Spleen (tissue), 11 donors: ENCODE data around the gene SGCA. TPM values are rescaled to one million over a fixed set of nuclear protein-coding genes. Genes with fewer than 3 reads are reported as not detected.

Experiments used
- DNase-seq: peaks from one replicate; pipeline ENCODE4 v3.0.0-alpha.2; 2020
- H3K27ac ChIP-seq, 8 donors: fragments of 200-600 bp; sonication (generic) in 7 of 8; 1 replicate in 4 of 8; 2 replicates in 4 of 8; pipeline versions ENCODE4 v1.5.0 to v1.8.0; 2016 to 2021; ENCODE audit warnings: inconsistent platforms in 4 of 8, mild to moderate bottlenecking in 4 of 8, moderate library complexity in 1 of 8
- H3K27me3 ChIP-seq, 7 donors: fragments of 200-600 bp; sonication (generic) in 6 of 7; replicated peaks in 1 of 7; 1 replicate in 4 of 7; 2 replicates in 3 of 7; pipeline versions ENCODE4 v1.5.0 to v1.8.0; 2016 to 2021; ENCODE audit warnings: inconsistent platforms in 3 of 7, mild to moderate bottlenecking in 1 of 7
- H3K36me3 ChIP-seq, 6 donors: fragments of 200-600 bp; sonication (generic) in 5 of 6; 1 replicate in 4 of 6; 2 replicates in 2 of 6; pipeline versions ENCODE4 v1.5.0 to v1.8.0; 2016 to 2021; ENCODE audit warnings: inconsistent platforms in 2 of 6
- H3K4me1 ChIP-seq, 6 donors: fragments of 200-600 bp; sonication (generic) in 5 of 6; 1 replicate in 3 of 6; 2 replicates in 3 of 6; pipeline versions ENCODE4 v1.5.0 to v1.8.0; 2016 to 2021; ENCODE audit warnings: inconsistent platforms in 3 of 6
- H3K4me3 ChIP-seq, 8 donors: fragments of 200-600 bp; sonication (generic) in 7 of 8; 1 replicate in 4 of 8; 2 replicates in 4 of 8; pipeline versions ENCODE4 v1.5.0 to v1.8.0; 2016 to 2021; ENCODE audit warnings: inconsistent platforms in 4 of 8, mild to moderate bottlenecking in 4 of 8, moderate library complexity in 2 of 8
- H3K9me3 ChIP-seq, 8 donors: fragments of 200-600 bp; sonication (generic) in 7 of 8; 1 replicate in 4 of 8; 2 replicates in 4 of 8; pipeline versions ENCODE4 v1.5.0 to v1.8.0; 2016 to 2021; ENCODE audit warnings: inconsistent platforms in 4 of 8
- POLR2A ChIP-seq, 3 donors: fragments of 450-650 bp; IDR thresholded peaks; one replicate each; pipeline ENCODE4 v1.5.1; 2017; ENCODE audit warnings: antibody characterized with exemption in 3 of 3, mild to moderate bottlenecking in 1 of 3
- POLR2AphosphoS5 ChIP-seq, 3 donors: sonication (generic); formaldehyde crosslinking; IDR thresholded peaks; one replicate each; pipeline ENCODE4 v1.5.1; 2017; ENCODE audit warnings: antibody characterized with exemption in 3 of 3
- WGBS, 5 donors: extraction: QIAGEN DNeasy Blood & Tissue Kit in 3 of 5; methylation state at CpG; one replicate each; pipeline versions ENCODE4 v1.1.5 to v1.1.7; 2013 to 2018; 5-methylcytosine and 5-hydroxymethylcytosine counted together
- intact Hi-C: fragments of 100-400 bp; cut with DNase I; formaldehyde crosslinking; loops from one replicate; pipeline ENCODE4 v1.15.0; 2023; ENCODE audit warnings: low total_unique reads
- polyA plus RNA-seq, 3 donors: library from polyadenylated mRNA; stranded (reverse); fragments of 200-250 nt; gene quantifications; one replicate each; pipeline ENCODE4 v1.2.1, GENCODE V29; 2013
- total RNA-seq, 7 donors: library from RNA; depleted of rRNA in 3 of 7; stranded (reverse); fragments of >200 nt in 3 of 7; fragmentation: NEBNext Ultra II Directional in 4 of 7; extraction: Animal tissue kit (Norgen Biotek cat#: 25700) in 4 of 7; gene quantifications; one replicate each; pipeline versions ENCODE4 v1.1.0 to v1.2.1, GENCODE V29; 2016 to 2021
- TF ChIP-seq, protein P1 (sequence below), 11 experiments: fragments of 200-600 bp in 7 of 11; fragments of 450-650 bp in 4 of 11; sonication (generic) in 4 of 11; IDR thresholded peaks in 8 of 11; conservative IDR thresholded peaks in 3 of 11; 1 replicate in 7 of 11; 2 replicates in 4 of 11; pipeline versions ENCODE4 v1.4.0 to v1.8.0; 2016 to 2021; ENCODE audit warnings: antibody characterized with exemption in 11 of 11, inconsistent platforms in 4 of 11, mild to moderate bottlenecking in 1 of 11
- donor health status: healthy with polysubstance abuse.
- donor health status: DM: no; HTN: no; CAD: no; lungs with moderate emphysema.
- donor health status: DM: no; HTN: no; CAD: no.
- donor health status: Bipolar disorder and iron deficiency.
- donor health status: healthy.
- donor health status: DM: no; HTN: no; CAD: no.
- donor health status: DM: yes; HTN: yes; CAD: no.

The SGCA gene
- total and polyA plus RNA-seq, 10 donors = 1.2 to 5.9 (median 3.7) TPM; not detected in 1

DNA sequence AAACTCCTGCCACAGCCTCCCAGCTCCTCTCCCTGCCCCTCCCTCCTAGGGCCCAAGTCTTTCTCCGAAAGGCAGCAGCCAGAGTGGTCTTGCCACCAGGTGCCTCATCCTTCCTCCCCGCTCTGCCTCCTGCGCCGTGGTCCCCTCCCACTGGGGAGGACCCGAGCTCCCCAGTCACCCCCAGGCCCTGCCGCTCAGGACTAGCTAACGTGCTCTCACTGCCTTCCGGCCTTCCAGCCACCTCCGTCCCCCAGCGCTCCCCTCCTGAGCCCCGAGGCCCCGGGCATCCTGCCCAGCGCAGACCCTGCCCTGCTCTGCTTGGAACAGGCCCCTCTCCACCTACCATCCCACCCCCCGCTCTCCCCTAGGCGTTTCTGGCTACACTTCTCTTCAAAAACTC is 55.0 kb downstream of the SGCA start:
- H3K27ac ChIP-seq = peak overlapping the region in 1 of 8 donors; percentile 48
- H3K4me1 ChIP-seq = peaks cover 0 to 29% (median 11%) of the 10 kb centered on the region in 6 donors
- intact Hi-C loops = no loop called here
- H3K27me3 ChIP-seq = peaks cover 0 to 7% (median 0%) of the 10 kb centered on the region in 7 donors
- WGBS, 5 donors = 76 to 91% (median 88%) methylated on average over 15 of the region's 15 CpGs
- H3K36me3 ChIP-seq = no peaks in the 10 kb centered on the region
- no peak for DNase-seq
- TF ChIP-seq, protein P1, sequence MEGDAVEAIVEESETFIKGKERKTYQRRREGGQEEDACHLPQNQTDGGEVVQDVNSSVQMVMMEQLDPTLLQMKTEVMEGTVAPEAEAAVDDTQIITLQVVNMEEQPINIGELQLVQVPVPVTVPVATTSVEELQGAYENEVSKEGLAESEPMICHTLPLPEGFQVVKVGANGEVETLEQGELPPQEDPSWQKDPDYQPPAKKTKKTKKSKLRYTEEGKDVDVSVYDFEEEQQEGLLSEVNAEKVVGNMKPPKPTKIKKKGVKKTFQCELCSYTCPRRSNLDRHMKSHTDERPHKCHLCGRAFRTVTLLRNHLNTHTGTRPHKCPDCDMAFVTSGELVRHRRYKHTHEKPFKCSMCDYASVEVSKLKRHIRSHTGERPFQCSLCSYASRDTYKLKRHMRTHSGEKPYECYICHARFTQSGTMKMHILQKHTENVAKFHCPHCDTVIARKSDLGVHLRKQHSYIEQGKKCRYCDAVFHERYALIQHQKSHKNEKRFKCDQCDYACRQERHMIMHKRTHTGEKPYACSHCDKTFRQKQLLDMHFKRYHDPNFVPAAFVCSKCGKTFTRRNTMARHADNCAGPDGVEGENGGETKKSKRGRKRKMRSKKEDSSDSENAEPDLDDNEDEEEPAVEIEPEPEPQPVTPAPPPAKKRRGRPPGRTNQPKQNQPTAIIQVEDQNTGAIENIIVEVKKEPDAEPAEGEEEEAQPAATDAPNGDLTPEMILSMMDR (IDR thresholded peaks at IDR 0.05 in 8 of 11, conservative IDR thresholded peaks at IDR 0.05 in 3 of 11) = no peak
- no peak for TF ChIP-seq POLR2A (IDR thresholded peaks at IDR 0.05)
- no peak for TF ChIP-seq POLR2AphosphoS5 (IDR thresholded peaks at IDR 0.05)
- no peak overlapping the region for H3K4me3 ChIP-seq
- H3K9me3 ChIP-seq = peaks cover 0 to 17% (median 10%) of the 10 kb centered on the region in 8 donors

DNA sequence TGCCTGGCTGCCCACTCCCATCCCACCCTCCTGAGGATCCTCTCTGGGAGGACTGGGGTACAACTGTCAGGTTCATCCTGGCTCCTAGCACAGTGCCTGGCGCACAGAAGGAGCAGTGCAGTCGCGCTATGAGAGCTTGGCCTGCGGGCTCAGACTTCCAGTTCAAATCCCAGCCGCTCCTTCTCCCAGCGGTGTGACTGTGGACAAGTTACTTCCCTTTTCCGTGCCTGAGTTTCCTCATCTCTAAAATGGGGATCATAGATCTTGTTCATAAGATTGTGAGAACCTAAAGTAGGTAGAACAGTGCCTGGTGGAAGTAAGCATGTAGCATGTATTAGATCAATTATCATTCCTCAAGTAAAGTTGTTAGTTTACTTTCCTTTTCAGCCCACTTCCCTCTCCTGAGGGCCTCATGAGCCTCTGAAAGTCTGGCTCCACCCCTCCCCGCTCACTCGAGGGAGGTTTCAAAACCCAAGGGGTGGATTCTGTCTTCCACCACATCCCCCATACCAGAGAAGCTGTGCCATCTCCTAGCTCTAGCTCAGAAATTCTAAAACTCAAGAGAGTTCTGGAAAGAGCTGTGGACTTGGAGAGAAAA is 55.6 kb downstream of the SGCA start:
- 52 to 62% (median 55%) methylated on average over 8 to 9 of the region's 9 CpGs for WGBS, 5 donors
- Histone ChIP-seq H3K27ac (peak overlapping the region in 4 of 8 donors; percentile 1 to 48 (median 13)), H3K36me3 (no peaks in the 10 kb centered on the region), H3K27me3 (peaks cover 0 to 7% (median 0%) of the 10 kb centered on the region in 7 donors), H3K9me3 (peaks cover 0 to 23% (median 14%) of the 10 kb centered on the region in 8 donors), H3K4me3 (peak overlapping the region in 1 of 8 donors; percentile 17), H3K4me1 (peaks cover 0 to 29% (median 11%) of the 10 kb centered on the region in 6 donors)
- TF ChIP-seq POLR2AphosphoS5 (IDR thresholded peaks at IDR 0.05) (no peak), POLR2A (IDR thresholded peaks at IDR 0.05) (no peak)
- TF ChIP-seq, protein P1 (IDR thresholded peaks at IDR 0.05 in 8 of 11, conservative IDR thresholded peaks at IDR 0.05 in 3 of 11) = no peak
- intact Hi-C loops = no loop called here
- DNase-seq = no peak

DNA sequence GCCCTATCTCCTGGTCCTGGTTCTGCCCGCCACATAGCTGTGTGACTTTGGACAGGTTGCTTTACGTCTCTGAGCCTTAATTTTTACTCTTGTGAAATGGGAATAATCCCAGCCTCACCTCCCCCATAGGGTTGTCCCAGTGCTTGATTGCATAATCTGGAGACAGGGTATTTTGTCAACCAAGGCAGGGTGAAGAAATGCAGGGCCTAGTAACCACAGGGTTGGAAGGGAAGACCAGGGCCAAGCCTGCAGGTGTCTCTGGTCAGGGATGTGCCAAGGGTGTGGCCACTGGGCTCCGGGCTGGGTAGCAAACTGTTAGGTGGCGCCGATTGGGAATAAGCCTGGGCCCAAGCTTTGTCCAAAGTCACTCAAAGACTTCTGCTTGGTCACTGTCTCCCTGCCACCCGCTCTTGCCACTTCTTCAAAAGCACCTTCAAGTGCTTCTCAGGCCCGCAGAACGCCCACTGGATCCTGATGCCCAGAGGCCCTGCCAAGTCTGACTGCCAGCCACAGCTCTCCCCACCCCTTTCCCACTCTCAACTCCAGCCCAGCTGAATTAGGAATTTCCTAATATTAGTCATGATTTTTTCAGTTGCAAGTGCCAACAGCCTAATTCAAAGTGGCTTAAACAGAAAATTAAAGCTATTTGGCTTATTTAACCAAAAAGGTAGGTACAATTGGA is 56.2 kb downstream of the SGCA start:
- DNase-seq = no peak
- H3K4me3 ChIP-seq = no peak overlapping the region
- peaks cover 0 to 7% (median 0%) of the 10 kb centered on the region in 7 donors for H3K27me3 ChIP-seq
- peak overlapping the region in 4 of 8 donors; percentile 1 to 48 (median 13) for H3K27ac ChIP-seq
- WGBS, 5 donors = 66 to 83% (median 81%) methylated on average over 8 of the region's 8 CpGs
- H3K9me3 ChIP-seq = peaks cover 0 to 29% (median 18%) of the 10 kb centered on the region in 8 donors
- intact Hi-C loops = no loop called here
- peaks cover 0 to 29% (median 11%) of the 10 kb centered on the region in 6 donors for H3K4me1 ChIP-seq
- TF ChIP-seq, protein P1 (IDR thresholded peaks at IDR 0.05 in 8 of 11, conservative IDR thresholded peaks at IDR 0.05 in 3 of 11) = no peak
- TF ChIP-seq POLR2A (IDR thresholded peaks at IDR 0.05) (no peak), POLR2AphosphoS5 (IDR thresholded peaks at IDR 0.05) (no peak)
- H3K36me3 ChIP-seq = no peaks in the 10 kb centered on the region

DNA sequence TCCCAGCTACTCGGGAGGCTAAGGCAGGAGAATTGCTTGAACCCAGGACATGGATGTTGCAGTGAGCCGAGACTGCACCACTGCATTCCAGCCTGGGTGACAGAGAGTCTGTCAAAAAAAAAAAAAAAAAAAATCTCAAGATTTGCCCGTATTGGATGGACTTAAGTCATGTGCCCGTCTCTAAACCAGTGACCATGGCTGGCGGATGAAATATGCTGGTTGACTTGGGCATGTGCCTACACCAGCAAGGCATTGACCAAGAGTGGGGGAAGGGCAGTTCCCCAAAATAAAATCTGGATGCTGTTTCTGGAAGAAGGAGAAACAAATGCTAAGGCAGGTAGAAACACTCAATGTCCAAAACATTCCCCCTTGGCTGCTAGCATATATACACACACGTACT is 57.1 kb downstream of the SGCA start:
- Histone ChIP-seq H3K4me3 (no peak overlapping the region), H3K36me3 (no peaks in the 10 kb centered on the region), H3K9me3 (peaks cover 0 to 37% (median 21%) of the 10 kb centered on the region in 8 donors), H3K27ac (no peak overlapping the region), H3K27me3 (peaks cover 0 to 7% (median 0%) of the 10 kb centered on the region in 7 donors), H3K4me1 (peaks cover 0 to 29% (median 11%) of the 10 kb centered on the region in 6 donors)
- no peak for DNase-seq
- TF ChIP-seq POLR2AphosphoS5 (IDR thresholded peaks at IDR 0.05) (no peak), POLR2A (IDR thresholded peaks at IDR 0.05) (no peak)
- TF ChIP-seq, protein P1 (IDR thresholded peaks at IDR 0.05 in 8 of 11, conservative IDR thresholded peaks at IDR 0.05 in 3 of 11) = no peak
- intact Hi-C loops = no loop called here
- WGBS, 5 donors = 85 to 91% (median 86%) methylated on average over 6 of the region's 6 CpGs
